GM21360 (cell line): ENCODE data around the gene ANKRD16.

Experiments used
- ATAC-seq: cut with Tn5 transposase; IDR thresholded peaks from one replicate; pipeline ENCODE4 v1.9.1; 2021; ENCODE audit warnings: mild to moderate bottlenecking, moderate library complexity; ENCODE audit not compliant: unreplicated experiment

Gene ANKRD16

DNA sequence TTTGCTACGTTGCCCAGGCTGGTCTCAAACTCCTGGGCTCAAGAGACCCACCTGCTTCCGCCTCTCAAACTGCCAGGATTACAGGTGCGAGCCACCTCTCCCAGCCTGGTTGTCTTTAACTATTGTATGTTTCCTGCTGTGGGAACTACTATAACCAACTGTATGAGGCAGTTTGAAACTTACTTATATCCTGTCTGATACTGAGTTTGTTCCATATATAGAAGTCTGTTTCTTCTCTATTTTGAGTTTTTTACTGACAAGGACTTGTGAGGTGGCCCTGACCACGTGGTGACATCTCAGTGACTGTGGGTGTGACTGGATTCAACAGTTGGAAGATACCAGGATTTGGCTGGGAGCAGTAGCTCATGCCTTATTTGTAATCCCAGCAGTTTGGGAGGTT, 14.5 kb upstream of the ANKRD16 start:
- peak; percentile 87 for ATAC-seq

DNA sequence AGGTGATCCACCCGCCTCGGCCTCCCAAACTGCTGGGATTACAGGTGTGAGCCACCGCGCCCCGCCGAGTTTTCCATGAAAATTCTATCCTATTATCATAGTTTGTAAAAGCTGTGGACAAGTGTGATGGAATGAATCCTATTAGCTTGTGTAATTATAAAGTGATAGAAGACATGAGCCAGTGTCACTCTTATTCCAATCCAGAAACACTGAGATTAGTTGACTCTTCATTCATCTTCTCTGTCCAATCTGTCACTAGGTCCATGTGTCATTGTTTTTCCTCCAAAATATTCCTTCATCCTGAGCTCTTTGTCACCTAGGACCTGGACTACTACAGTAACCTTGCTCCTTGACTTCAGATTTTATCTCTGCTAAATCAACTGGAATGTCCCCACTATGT, 13.9 kb upstream of the ANKRD16 start:
- ATAC-seq: no peak

DNA sequence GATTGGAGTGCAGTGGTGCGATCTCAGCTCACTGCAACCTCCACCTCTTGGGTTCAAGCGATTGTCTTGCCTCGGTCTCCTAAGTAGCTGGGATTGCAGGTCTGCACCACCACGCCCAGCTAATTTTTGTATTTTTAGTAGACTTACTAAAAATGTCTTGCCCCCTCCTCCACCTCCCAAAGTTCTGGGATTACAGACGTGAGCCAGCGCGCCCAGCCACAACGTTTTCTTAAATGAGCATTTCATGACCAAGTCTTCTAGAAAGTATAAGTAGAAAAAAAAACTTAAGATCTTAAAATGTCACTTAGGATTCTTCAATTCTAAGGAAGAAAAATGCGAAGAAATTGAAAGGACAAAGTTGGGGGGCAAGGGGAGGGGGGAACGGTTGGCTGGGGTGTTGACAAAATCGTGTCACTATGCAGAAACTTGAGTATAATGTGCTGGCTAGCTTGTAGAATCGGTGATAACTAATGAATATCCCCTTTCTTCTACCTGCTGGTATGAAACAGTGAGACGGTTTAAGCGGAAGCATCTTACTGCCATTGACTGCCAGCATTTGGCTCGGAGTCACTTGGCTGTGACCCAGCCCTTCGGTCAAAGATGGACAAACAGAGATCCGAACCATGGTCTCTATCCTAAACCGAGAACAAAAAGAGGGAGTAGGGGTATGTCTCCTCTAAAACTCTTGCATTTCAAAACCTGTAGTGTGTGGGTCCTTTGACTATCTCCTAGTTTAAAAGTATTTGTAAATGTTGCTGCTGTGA, 13.0 kb upstream of the ANKRD16 start:
- ATAC-seq: no peak

DNA sequence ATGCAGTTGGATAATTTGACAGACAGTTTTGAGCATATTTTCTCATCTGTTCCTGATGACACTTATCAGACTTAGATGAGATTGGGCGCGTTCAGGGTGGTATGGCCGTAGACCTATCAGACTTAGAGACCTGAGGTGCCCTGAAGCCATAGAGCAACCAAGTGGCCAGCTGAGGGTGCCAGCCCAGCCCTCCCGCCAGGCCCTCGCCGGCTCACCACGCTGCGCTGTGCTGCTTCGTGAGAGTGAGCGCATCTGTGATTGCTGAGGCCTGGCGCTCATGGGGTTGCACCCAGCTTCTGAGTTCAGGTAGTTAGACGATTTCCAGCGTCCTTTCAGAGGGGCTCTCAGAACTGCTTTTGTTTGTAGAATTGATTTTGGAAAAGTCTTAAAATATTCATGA, 10.6 kb upstream of the ANKRD16 start:
- no peak for ATAC-seq

DNA sequence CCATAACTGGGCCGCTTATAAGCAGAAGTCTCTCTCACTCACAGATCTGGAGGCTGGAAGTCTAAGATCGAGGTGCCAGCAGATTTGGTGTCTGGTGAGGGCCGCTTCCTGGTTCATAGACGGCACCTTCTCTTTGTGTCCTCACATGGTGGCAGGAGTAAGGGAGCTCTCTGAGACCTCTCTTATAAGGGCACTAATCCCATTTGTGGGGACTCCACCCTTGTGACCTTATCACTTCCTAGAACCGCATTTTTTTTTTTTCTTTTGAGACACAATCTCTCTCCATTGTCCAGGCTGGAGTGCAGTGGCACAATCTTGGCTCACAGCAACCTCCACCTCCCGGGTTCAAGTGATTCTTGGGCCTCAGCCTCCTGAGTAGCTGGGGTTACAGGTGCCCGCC, 8.5 kb upstream of the ANKRD16 start:
- no peak for ATAC-seq

DNA sequence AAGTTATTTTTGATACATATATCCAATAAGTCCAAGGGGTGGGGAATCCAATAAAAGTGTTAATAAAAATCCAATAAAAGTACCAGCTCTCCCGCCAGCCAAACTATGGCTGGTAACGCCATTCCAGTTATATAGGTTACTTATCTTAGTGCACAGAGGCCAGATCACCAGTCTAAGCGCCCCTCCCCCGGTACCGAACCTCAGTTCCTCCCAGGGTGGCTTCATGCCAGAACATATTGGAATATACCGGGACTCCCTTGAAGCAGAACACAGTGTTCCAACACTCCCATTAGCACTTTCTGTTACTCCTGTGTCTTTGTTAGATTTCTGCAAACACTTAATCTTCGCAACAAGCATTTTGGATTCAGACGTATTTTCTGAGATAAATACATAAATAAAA, 7.8 kb upstream of the ANKRD16 start:
- ATAC-seq: no peak

DNA sequence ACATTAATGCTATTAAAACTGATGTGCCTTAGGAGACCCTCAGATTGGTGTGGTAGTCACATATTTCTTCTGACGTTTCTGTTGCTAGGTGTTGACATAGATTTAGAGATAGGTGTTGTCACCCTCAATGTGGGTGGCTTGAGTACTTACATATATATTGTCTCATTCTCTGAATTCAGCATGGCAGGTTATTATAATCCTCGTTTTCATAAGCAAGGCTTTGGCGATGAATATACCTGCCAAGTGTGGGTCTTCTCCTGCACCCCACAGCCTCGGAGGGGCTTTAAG, 7.3 kb upstream of the ANKRD16 start:
- ATAC-seq: no peak

DNA sequence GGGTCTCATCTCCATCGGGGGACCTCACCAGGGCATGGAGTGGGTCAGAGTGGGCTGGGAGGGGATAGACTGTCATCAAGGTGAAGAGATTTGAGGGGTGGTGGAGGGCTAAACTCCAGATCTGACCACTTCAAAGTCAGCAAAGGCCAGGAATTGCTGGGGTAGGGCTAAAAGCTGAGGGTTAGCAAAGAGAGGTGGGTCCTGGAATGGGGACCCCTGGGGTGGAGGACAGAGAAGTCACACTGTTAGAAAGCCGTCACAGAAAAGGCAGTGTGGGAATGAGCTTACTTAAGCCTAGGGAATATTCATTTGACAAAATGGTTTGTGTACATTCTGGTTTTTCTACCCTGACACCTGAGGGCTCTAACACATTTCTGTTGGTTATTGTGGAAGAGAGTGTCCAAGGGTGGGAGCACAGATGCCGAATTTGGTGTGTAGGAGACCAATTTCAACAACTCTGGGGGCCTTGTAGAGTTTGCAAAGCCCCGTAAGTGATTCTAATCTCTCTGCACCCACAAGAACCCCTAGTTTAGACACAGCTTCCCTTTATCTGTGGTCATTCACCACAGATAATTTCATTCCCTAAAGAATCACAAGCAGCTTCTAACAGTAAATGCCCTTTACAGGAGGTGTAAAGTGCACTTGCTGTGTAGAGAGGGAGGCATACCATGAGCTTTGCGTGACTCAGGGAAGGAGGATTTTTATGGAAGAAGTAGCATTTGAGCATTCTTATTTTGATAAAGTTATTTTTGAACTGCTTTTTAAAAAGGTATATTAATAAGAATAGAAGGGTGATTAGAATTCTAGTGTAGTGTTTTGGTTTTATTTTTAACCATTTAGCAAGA, 6.7 kb upstream of the ANKRD16 start:
- no peak for ATAC-seq

DNA sequence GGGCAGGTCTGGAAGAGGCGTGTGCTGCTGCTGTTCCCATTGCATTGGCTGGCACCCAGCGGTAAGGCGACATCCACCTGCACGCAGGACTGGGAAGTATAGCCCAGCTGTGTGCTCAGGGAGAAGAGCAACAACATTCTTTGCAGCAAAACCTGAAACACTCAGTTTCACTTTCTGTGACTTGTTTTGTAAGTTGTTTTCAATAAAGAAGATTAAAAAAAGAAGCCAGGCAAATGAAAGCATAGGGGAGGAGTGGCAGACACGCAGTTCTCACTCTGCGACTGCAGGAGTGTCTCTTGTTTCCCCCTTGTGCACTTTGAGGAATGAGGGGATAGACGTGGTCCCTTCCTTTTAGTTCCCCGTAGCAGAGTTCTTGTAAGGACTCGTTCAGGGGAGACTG, 6.1 kb upstream of the ANKRD16 start:
- peak; percentile 53 for ATAC-seq

DNA sequence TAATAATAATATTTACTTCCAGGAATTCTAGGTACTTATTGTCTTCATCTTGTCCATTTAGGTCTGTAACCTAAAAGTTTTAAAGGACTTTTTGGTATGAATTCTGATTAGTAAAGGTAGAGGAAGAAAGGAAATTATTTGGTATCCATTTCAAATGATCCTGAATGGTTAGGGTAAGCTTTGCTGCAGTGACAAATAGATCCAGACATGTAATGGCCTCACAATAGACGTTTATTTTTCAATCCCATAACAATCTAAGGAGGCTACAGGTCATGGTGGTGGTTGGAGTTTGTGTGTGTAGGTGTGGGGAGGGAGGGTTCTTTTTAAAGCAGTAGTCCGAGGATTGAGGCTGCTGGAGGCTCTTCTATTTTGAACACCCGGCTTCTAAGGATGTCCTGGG, 5.7 kb upstream of the ANKRD16 start:
- ATAC-seq: no peak

DNA sequence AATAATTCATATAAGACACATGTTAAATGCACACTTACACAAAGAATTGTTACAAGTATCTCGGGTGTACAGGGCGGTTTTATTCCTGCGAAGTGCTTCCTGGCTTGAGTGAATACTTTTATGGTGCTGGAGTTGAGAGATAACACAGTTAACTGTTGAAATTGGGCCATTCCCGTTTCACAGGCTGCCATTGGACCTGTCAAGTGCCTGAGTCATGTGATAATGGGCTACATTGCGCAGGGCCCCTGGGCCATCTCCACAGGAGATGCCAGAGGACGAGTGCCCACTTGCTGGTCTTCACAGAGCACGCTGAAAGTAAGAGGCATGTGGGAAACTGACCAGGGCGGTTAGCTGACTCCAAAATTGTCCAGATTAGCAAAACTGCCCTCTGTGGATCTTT, 5.2 kb upstream of the ANKRD16 start:
- no peak for ATAC-seq

DNA sequence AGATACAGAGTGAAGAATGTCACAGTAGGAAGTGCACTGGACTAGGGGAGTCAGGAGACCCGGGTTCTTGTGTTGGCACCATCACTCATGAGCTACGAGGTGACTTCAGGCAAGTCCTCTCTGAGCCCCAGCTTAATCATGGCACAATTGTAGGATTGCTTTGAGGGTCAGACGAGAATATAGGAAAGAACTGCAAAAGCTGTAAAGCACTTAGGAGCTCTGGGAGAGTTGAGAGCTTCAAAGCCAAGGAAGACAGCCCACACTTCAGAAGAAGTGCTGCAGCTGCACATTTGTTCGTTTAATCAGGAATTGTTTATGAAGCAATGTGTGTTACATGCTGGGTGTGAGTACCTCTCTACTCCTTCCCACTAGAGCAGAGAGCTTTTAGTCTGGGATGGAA, 4.7 kb upstream of the ANKRD16 start:
- ATAC-seq: no peak

DNA sequence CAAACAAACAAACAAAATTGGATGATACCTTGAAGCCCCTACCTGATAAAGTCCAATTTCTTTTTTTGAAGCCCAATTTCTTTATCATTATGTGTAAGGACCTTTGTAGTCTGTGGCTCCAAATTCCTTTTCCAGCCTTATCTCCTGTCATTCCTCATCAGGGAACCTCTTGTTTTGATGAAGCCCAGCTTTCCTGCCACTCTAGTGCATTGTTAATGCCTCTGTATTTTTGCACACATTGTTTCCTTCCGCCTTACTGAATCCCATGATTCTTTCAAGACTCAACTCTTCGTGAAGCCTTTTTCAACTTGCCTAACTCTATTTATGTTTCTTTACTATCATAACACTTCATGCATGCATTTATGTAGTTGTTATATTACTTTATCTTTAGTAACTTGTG, 3.6 kb upstream of the ANKRD16 start:
- ATAC-seq: no peak

DNA sequence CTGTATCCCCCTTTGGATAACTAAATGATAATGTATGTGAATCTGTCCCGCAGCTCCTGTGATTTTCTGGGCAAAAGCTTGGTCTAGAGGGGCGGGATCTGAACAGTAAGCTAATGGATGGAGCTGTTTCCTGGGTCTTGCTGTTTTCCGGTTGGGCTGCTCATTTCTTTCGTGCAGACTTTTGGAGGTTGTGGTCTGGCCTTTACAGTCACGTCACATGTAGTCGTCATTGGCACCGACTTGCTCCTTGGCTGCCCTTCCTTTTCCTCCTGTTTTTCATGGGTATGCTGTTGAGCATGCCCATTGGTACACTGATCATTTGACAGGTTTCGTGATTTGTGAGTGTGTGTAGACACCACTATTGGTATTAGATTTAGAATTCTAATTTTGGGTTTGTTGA, 2.3 kb upstream of the ANKRD16 start:
- ATAC-seq: no peak

DNA sequence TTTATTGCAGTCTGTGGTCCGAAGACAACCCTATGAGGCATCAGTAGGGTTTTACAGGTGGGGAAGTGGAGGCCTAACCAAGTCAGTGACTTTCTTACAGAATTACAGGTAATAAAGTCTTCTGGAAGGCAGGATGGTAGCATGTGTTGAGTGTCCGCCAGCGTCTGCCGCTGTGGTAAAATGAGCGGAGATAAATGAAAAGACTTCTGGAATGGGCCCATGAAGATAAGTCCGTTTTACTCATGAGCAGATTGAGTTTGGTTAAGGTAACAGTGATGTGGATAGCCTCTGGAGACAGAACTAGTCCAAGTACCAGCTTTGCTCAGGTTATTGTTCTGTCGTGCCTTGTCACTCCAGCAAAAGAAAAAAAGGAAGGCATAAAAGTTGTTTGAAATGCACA, 1.3 kb upstream of the ANKRD16 start:
- ATAC-seq: no peak

DNA sequence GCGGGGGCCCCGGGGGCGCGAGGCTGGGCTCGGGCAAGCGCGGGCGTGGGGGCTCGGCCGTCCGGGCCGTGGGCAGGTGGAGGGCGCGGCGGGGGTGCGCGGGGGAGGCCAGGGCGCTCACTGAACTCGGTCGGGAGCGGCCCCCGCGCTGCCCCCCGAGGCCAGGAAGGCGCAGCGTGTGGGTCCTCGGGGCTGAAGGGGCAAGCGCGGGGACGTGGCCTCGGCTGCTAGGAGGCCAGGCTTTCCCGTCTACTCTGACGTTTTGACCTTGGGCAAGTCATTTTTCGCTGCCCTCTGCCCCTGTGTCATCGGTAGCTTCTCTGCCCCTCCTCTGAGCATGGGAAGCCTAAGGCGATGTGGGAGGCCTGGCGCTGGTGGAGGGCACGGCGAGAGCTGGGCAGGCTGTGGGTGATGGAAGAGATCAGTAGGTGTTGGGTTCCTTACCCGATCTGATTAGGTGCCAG, 791 bp upstream of the ANKRD16 start:
- ATAC-seq: peak; percentile 2

DNA sequence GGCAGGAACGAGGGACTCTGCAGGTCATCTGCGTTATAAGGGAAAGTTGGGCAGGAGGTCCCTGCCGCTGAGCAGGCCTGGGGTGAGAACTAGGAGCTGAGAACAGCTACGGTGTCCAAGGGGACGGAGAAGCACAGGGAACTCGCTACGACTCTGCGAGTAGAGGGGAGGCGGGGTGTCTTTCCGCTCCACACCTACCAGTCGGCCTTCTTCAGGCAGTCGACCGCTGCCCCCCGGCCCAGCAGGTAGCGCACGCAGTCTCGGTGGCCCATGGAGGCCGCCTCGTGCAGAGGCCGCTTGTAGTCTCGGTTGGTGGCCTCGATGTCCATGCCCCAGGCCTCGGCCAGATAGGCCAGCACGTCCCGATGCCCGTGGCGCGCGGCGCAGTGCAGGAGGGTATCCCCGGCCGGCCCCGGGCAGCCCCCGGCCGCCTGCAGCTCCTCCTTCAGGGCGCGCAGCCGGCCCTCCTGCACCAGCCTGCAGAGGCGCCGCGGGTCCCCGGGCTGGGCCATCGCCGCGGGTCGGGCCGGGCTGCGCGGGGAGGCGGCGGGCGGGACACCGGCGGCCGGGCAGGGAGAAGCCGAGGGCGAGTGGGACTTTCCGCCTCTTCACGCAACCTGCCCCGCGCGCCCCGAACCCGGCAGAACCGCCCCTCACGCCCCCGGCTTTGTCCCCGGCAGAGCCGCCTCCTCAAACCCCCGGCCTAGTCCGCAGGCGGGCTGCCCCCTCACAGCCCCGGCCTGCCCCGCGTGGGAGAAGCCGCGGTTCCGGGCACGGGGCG, 660 bp downstream of the ANKRD16 start:
- peak; percentile 17 for ATAC-seq

DNA sequence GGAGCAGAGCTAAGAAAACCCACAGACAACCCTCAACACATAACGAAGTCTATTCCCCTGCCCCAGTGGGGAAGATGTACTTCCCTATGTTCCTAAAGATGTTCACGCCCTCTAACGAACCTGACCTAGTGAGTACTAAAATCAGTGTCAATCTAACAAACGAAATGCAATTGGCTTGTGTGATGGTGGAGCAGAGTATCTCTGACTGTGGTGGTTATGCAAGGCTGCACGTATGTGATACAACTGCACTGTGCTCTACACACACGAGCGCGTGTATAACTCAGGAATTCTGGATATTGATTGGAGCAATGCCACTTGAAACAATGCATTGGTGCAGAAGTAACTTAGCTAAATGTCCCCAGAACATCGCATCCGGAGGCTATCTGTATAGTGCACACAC, 1.3 kb downstream of the ANKRD16 start:
- ATAC-seq: no peak

DNA sequence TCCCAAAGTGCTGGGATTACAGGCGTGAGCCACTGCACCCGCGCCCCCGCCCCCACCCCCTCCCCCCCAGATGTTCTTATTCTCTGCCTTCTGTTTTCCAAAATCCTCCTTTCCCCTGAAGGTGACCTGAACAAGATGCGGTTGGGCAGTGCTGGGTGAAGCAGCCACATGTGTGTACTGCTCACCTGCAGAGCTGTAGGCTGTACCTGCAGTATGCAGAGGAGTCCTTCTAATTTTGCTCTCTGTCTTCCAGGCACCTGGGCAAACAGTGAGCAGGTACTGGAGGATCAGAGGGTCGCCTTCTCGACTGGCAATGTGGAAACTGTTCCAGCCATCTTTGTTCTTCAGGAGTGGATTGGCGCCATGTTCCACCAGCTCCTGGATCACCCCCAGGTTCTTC, 2.1 kb downstream of the ANKRD16 start:
- ATAC-seq: no peak

DNA sequence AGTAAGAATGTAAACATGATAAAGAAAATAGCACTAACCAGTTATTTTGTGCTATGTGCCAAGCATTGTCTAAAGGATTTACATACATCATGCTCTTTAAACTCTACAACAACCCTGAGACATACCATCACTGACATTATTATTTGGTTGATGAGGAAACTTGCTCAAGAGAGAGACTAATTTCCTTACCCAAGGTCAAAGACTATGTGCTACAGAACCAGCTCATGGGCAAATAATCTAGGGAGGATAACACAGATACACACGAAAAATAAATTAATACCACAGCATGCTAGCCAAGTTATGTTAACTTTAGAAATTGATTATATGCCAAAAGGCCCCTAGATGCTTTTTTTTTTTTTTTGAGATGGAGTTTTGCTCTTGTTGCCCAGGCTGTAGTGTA, 2.7 kb downstream of the ANKRD16 start:
- no peak for ATAC-seq

DNA sequence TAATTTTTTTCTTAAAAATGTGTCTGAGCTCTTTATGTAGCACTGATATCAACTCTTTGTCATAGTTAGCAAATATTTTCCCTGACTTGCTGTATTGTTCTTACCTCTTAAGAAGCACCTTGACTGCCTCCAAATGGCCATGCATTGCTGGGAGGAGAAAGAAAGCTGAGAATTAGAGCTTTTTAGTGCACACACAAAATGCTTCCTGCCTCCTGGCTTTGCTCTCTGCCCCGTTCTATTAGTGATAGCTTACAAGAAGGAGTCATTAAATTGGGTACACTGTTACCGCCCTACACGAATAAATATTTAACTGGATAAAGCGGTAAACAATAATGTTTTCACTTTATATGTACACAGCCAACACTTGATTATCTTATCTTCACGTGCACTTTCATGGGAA, 4.1 kb downstream of the ANKRD16 start:
- ATAC-seq: no peak

DNA sequence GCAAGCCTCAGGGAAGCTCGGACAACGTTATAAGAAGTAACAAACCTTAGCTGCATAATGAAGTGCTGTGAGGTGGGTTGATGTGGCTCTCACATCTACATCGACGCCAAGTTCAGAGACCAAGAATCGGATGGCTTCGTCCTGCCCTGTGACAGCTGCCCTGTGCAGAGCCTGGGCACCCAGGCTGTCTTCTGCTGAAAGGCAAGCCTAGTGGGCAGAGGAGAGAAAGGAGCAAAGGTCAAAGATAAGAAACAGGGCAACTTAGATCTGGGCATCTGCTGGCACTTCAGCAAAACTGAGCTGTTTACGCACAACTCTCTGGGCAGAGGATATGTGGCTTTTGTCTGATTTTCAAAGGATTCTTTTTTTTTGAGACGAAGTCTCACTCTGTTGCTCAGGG, 6.7 kb downstream of the ANKRD16 start:
- ATAC-seq: no peak
